CD4-positive, CD25-positive, alpha-beta regulatory T cell (primary cell): ENCODE measurements around the gene MYO5B. TPM values are rescaled to one million over a fixed set of nuclear protein-coding genes. Genes with fewer than 3 reads are reported as not detected.

Source experiments
- ATAC-seq, 2 donors: fragments of 150-1000 bp; cut with Tn5 transposase; one replicate each; pipeline ENCODE4 v1.10.0; 2021; ENCODE audit warnings: low read depth in 2 of 2, moderate number of reproducible peaks in 2 of 2, moderate library complexity in 1 of 2
- DNase-seq, 3 donors: peaks; one replicate each; pipeline versions ENCODE4 v3.0.0 to v3.0.0-alpha.2; 2012 to 2022; ENCODE audit warnings: mixed read lengths in 1 of 3
- H3K27ac ChIP-seq: one replicate; pipeline ENCODE4 v1.7.0; 2013; ENCODE audit warnings: mild to moderate bottlenecking, low read length; ENCODE audit not compliant: insufficient read depth, poor library complexity, severe bottlenecking
- H3K27me3 ChIP-seq: one replicate; pipeline ENCODE4 v1.7.0; 2013; ENCODE audit warnings: low read length; ENCODE audit not compliant: control insufficient read depth, insufficient read depth
- H3K36me3 ChIP-seq: one replicate; pipeline ENCODE4 v1.7.0; 2013; ENCODE audit warnings: mild to moderate bottlenecking, low read length, moderate library complexity; ENCODE audit not compliant: control insufficient read depth, insufficient read depth
- H3K4me1 ChIP-seq: 2 replicates; pipeline ENCODE4 v1.7.0; 2013; ENCODE audit warnings: mild to moderate bottlenecking, low read length; ENCODE audit not compliant: insufficient read depth, control insufficient read depth, poor library complexity, severe bottlenecking
- H3K4me3 ChIP-seq: one replicate; pipeline ENCODE4 v1.7.0; 2013; ENCODE audit warnings: low read depth, mild to moderate bottlenecking, low read length, moderate library complexity
- H3K9me3 ChIP-seq, 2 experiments: 1 replicate in 1 of 2; 2 replicates in 1 of 2; pipeline ENCODE4 v1.7.0; 2013; ENCODE audit warnings: low read length in 2 of 2, mild to moderate bottlenecking in 1 of 2, moderate library complexity in 1 of 2; ENCODE audit not compliant: control insufficient read depth in 2 of 2
- H3K27ac Mint-ChIP-seq, 3 donors: one replicate each; pipeline ENCODE4 v1.8.0; 2020 to 2022; ENCODE audit warnings: mild to moderate bottlenecking in 3 of 3, mixed read lengths in 3 of 3, moderate library complexity in 2 of 3
- H3K27me3 Mint-ChIP-seq: one replicate; pipeline ENCODE4 v1.8.0; 2022; ENCODE audit warnings: mild to moderate bottlenecking, mixed read lengths
- H3K36me3 Mint-ChIP-seq: one replicate; pipeline ENCODE4 v1.8.0; 2020; ENCODE audit warnings: mixed read lengths
- H3K4me1 Mint-ChIP-seq, 4 donors: one replicate each; pipeline ENCODE4 v1.8.0; 2020 to 2022; ENCODE audit warnings: mixed read lengths in 4 of 4, mild to moderate bottlenecking in 1 of 4
- H3K4me3 Mint-ChIP-seq, 4 donors: one replicate each; pipeline ENCODE4 v1.8.0; 2020 to 2022; ENCODE audit warnings: mild to moderate bottlenecking in 4 of 4, mixed read lengths in 4 of 4, moderate library complexity in 3 of 4
- H3K9me3 Mint-ChIP-seq, 7 donors: one replicate each; pipeline ENCODE4 v1.8.0; 2020 to 2022; ENCODE audit warnings: mixed read lengths in 7 of 7, mild to moderate bottlenecking in 3 of 7, moderate library complexity in 2 of 7
- polyA plus RNA-seq, 4 donors: library from polyadenylated mRNA; unstranded; fragments of 300-500 nt; fragmentation: Illumina TruSeq; gene quantifications; one replicate each; pipeline ENCODE4 v1.2.3, GENCODE V29; 2021
- total RNA-seq: library from RNA; stranded (reverse); gene quantifications from one replicate; pipeline ENCODE4 v1.2.3, GENCODE V29; 2022

MYO5B gene
- total and polyA plus RNA-seq, 5 donors from 2014 or later, result 0.02 to 0.03 TPM; not detected in 3

DNA sequence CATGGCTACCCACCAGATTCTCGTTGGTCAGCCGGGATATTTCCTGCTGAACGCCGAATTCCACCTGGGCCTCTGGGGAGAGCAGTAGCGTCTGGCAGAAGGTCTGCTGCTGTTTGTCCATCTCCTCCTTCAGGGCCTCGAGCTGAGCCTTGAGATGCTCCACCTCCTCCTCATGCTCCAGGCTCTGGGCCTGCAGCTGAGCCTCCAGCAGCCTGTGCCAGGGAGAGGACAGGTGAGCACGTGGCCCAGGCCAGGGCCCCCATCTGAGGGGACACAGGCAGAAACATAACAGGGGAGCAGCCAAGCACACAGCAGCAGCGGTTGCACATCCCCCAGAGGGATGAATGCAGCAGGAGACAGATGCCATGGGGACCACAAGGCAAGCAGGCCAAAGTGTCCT is 341.5 kb downstream of the MYO5B start:
- H3K4me3 Mint-ChIP-seq, result no peak overlapping the region
- H3K9me3 Mint-ChIP-seq, result peaks cover 0 to 2% (median 0%) of the 10 kb centered on the region in 7 donors
- Histone ChIP-seq H3K9me3 (no peaks in the 10 kb centered on the region), H3K27me3 (peaks cover under 1% of the 10 kb centered on the region), H3K4me3 (no peak overlapping the region), H3K4me1 (no peaks in the 10 kb centered on the region), H3K27ac (no peak overlapping the region), H3K36me3 (no peaks in the 10 kb centered on the region)
- H3K27ac Mint-ChIP-seq, result no peak overlapping the region
- H3K4me1 Mint-ChIP-seq, result no peaks in the 10 kb centered on the region
- peaks cover 7% of the 10 kb centered on the region for H3K27me3 Mint-ChIP-seq
- H3K36me3 Mint-ChIP-seq, result no peaks in the 10 kb centered on the region
- ATAC-seq, result no peak
- no peak for DNase-seq

GRCh38 chr18:49853011-49853410 is 341.9 kb downstream of the MYO5B start:
- DNase-seq, result no peak
- peaks cover 7% of the 10 kb centered on the region for H3K27me3 Mint-ChIP-seq
- Histone ChIP-seq H3K36me3 (no peaks in the 10 kb centered on the region), H3K27me3 (peaks cover 2% of the 10 kb centered on the region), H3K4me3 (no peak overlapping the region), H3K9me3 (no peaks in the 10 kb centered on the region), H3K27ac (no peak overlapping the region), H3K4me1 (no peaks in the 10 kb centered on the region)
- peak overlapping the region in 1 of 3 donors; percentile 27 for H3K27ac Mint-ChIP-seq
- no peaks in the 10 kb centered on the region for H3K36me3 Mint-ChIP-seq
- H3K4me1 Mint-ChIP-seq, result no peaks in the 10 kb centered on the region
- no peak for ATAC-seq
- no peak overlapping the region for H3K4me3 Mint-ChIP-seq
- H3K9me3 Mint-ChIP-seq, result peaks cover 0 to 2% (median 0%) of the 10 kb centered on the region in 7 donors

DNA sequence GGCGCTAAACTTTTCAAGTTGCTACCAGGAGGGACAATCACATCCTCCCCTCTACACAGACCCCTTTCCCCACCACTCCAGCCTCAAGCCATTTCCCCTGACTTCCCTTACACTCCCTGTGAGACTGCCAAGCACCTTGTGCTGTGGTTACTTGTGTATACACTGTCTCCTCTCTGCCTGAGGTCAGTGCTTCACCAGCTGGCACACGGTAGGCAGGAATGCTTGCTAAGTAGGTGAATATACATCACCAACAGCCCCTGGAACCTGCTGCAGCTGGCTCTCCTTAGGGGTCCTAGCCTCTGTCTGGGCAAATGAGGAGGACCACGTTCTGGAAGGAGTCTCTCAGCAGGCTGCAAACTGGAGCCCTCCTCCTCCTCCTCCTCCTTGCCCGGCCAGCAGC is 343.3 kb downstream of the MYO5B start:
- no peak overlapping the region for H3K27ac ChIP-seq
- H3K27ac Mint-ChIP-seq, result no peak overlapping the region
- no peak overlapping the region for H3K4me3 Mint-ChIP-seq
- H3K9me3 ChIP-seq, result no peaks in the 10 kb centered on the region
- H3K4me3 ChIP-seq, result no peak overlapping the region
- peaks cover 7% of the 10 kb centered on the region for H3K27me3 Mint-ChIP-seq
- ATAC-seq (no peak), DNase-seq (no peak)
- no peaks in the 10 kb centered on the region for H3K36me3 Mint-ChIP-seq
- H3K36me3 ChIP-seq, result no peaks in the 10 kb centered on the region
- H3K27me3 ChIP-seq, result peaks cover 2% of the 10 kb centered on the region
- H3K4me1 Mint-ChIP-seq, result peaks cover 0 to 3% (median 0%) of the 10 kb centered on the region in 4 donors
- H3K9me3 Mint-ChIP-seq, result peaks cover 0 to 2% (median 0%) of the 10 kb centered on the region in 7 donors
- no peaks in the 10 kb centered on the region for H3K4me1 ChIP-seq

- H3K27me3 ChIP-seq, result peaks cover 2% of the 10 kb centered on the region
- Mint-ChIP-seq H3K36me3 (no peaks in the 10 kb centered on the region), H3K9me3 (peaks cover 0 to 2% (median 0%) of the 10 kb centered on the region in 7 donors), H3K27ac (no peak overlapping the region), H3K4me3 (no peak overlapping the region), H3K4me1 (peaks cover 0 to 3% (median 0%) of the 10 kb centered on the region in 4 donors), H3K27me3 (peaks cover 7% of the 10 kb centered on the region)
- no peak for DNase-seq
- no peaks in the 10 kb centered on the region for H3K4me1 ChIP-seq
- H3K4me3 ChIP-seq, result no peak overlapping the region
- no peak overlapping the region for H3K27ac ChIP-seq
- no peaks in the 10 kb centered on the region for H3K9me3 ChIP-seq
- H3K36me3 ChIP-seq, result no peaks in the 10 kb centered on the region
- ATAC-seq, result no peak
Observed at GRCh38 chr18:49850636-49851035, 344.3 kb downstream of the MYO5B start.

DNA sequence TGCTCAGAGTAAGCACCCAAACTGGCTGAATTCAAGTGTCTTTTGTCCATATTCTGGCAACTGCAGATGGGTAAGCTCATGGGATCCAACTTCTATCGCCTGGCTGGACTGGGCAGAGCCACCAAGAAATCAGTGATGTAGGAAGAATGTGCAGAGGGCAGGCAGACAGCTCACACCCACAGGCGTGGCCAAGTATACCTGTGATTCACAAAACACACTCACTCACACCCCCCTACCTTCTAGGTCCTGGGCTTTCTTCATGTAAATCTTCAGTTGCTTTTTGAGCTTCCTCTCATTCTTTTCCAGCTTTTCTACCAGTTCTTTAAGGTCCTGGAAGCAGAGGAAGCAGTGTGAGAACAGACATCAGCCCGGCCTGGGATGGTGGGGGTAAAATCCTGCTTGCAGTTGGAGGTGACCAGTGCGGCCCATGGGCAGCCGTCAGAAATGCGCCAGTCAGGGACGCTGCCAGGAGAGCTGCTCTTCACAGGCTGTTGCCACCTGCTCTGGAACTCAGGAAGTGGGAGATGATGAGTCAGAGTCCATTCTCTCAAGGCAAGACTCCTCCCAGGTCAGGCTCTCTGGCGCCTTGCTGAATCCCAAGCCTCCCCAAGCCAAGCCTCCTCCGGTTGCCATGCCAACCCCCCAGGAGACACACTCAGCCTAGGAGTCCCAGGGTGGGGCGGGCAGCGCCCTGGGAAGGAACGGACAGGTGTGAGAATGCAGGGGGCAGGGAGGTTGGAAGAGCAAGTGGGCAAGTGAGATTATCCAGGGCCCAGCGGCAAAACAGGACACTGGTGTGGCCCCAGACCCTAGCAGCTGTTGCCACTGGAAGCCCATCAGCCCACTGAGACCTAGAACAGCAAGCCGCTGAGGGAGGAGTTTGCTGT is 345.4 kb downstream of the MYO5B start:
- H3K27me3 Mint-ChIP-seq, result peaks cover 7% of the 10 kb centered on the region
- no peak for ATAC-seq
- H3K9me3 ChIP-seq, result no peaks in the 10 kb centered on the region
- no peaks in the 10 kb centered on the region for H3K36me3 Mint-ChIP-seq
- no peak for DNase-seq
- peaks cover 2% of the 10 kb centered on the region for H3K27me3 ChIP-seq
- H3K36me3 ChIP-seq, result no peaks in the 10 kb centered on the region
- H3K9me3 Mint-ChIP-seq, result peaks cover 0 to 2% (median 0%) of the 10 kb centered on the region in 7 donors
- no peaks in the 10 kb centered on the region for H3K4me1 ChIP-seq
- no peak overlapping the region for H3K4me3 ChIP-seq
- H3K4me3 Mint-ChIP-seq, result no peak overlapping the region
- H3K27ac Mint-ChIP-seq, result no peak overlapping the region
- no peak overlapping the region for H3K27ac ChIP-seq
- H3K4me1 Mint-ChIP-seq, result peaks cover 0 to 3% (median 0%) of the 10 kb centered on the region in 4 donors

- H3K4me1 Mint-ChIP-seq, result peaks cover 0 to 3% (median 0%) of the 10 kb centered on the region in 4 donors
- peaks cover 0 to 2% (median 0%) of the 10 kb centered on the region in 7 donors for H3K9me3 Mint-ChIP-seq
- H3K4me1 ChIP-seq, result no peaks in the 10 kb centered on the region
- H3K4me3 Mint-ChIP-seq, result no peak overlapping the region
- no peak overlapping the region for H3K27ac ChIP-seq
- H3K27ac Mint-ChIP-seq, result peak overlapping the region in 2 of 3 donors; percentile 22 to 59
- H3K4me3 ChIP-seq, result no peak overlapping the region
- H3K27me3 Mint-ChIP-seq, result peaks cover 7% of the 10 kb centered on the region
- H3K36me3 Mint-ChIP-seq, result no peaks in the 10 kb centered on the region
- H3K9me3 ChIP-seq, result no peaks in the 10 kb centered on the region
- DNase-seq (no peak), ATAC-seq (no peak)
- peaks cover 2% of the 10 kb centered on the region for H3K27me3 ChIP-seq
- H3K36me3 ChIP-seq, result no peaks in the 10 kb centered on the region
Observed at GRCh38 chr18:49848115-49848514, 346.8 kb downstream of the MYO5B start.

DNA sequence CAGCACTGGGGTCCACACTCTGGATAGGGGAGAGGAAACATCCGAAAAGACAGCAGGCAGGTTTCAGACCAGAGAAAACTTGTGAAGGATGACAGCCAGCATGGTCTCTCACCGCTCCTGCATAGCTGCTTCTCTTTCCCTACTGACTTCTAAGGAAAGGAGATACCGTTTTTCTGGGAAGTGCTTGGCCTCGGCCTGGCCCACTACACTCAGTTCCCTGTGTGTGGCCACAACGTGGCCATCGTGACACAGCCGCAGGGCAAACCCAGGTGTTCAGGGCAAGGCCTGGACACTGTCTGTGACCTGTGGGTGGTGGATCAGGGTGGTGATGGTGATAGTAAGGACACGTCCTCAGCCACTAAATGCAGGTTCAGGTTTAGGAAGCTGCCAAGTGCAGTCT is 347.4 kb downstream of the MYO5B start:
- Histone ChIP-seq H3K4me3 (no peak overlapping the region), H3K4me1 (no peaks in the 10 kb centered on the region), H3K27ac (no peak overlapping the region), H3K27me3 (peaks cover 2% of the 10 kb centered on the region), H3K36me3 (no peaks in the 10 kb centered on the region), H3K9me3 (no peaks in the 10 kb centered on the region)
- Mint-ChIP-seq H3K9me3 (peaks cover 0 to 2% (median 0%) of the 10 kb centered on the region in 7 donors), H3K4me3 (no peak overlapping the region), H3K27ac (no peak overlapping the region), H3K36me3 (no peaks in the 10 kb centered on the region), H3K27me3 (peaks cover 7% of the 10 kb centered on the region), H3K4me1 (peaks cover 0 to 3% (median 0%) of the 10 kb centered on the region in 4 donors)
- no peak for DNase-seq
- ATAC-seq, result no peak
